CD4-positive, alpha-beta memory T cell (primary cell): ENCODE results near the gene SIPA1L3. TPM values are rescaled to one million over a fixed set of nuclear protein-coding genes. Genes with fewer than 3 reads are reported as not detected.

Experiments used
- CTCF ChIA-PET: fragments of 350-600 bp; sonication (Branson Sonifier 250); formaldehyde crosslinking; loops from one replicate; lab custom pipeline; 2021; ENCODE audit warnings: inconsistent platforms; ENCODE audit not compliant: partially characterized antibody; lab: Charles Lee
- POLR2A ChIA-PET: fragments of 350-600 bp; sonication (Branson Sonifier 250); formaldehyde crosslinking; loops from one replicate; lab custom pipeline; 2021; ENCODE audit not compliant: partially characterized antibody; lab: Charles Lee
- DNase-seq, 5 donors: peaks; one replicate each; pipeline versions ENCODE4 v3.0.0 to v3.0.0-alpha.2; 2020 to 2022; ENCODE audit warnings: mixed read lengths in 1 of 5
- H3K27ac ChIP-seq: one replicate; pipeline ENCODE4 v1.7.0; 2013; ENCODE audit warnings: low read depth, low read length
- H3K27me3 ChIP-seq: 2 replicates; pipeline ENCODE4 v1.7.0; 2013; ENCODE audit warnings: mild to moderate bottlenecking, low read length, moderate library complexity; ENCODE audit not compliant: insufficient read depth
- H3K36me3 ChIP-seq: 2 replicates; pipeline ENCODE4 v1.7.0; 2013; ENCODE audit warnings: mild to moderate bottlenecking, low read length, moderate library complexity; ENCODE audit not compliant: insufficient read depth
- H3K4me1 ChIP-seq: 2 replicates; pipeline ENCODE4 v1.7.0; 2013; ENCODE audit warnings: mild to moderate bottlenecking, low read length, moderate library complexity; ENCODE audit not compliant: insufficient read depth
- H3K4me3 ChIP-seq, 2 donors: one replicate each; pipeline ENCODE4 v1.7.0; 2013; ENCODE audit warnings: low read length in 2 of 2, mild to moderate bottlenecking in 1 of 2
- H3K9me3 ChIP-seq, 2 donors: one replicate each; pipeline ENCODE4 v1.7.0; 2013; ENCODE audit warnings: low read length in 2 of 2, control low read depth in 1 of 2; ENCODE audit not compliant: control insufficient read depth in 1 of 2
- H3K27ac Mint-ChIP-seq, 7 donors: one replicate each; pipeline ENCODE4 v1.8.0; 2020 to 2021; ENCODE audit warnings: mixed read lengths in 7 of 7, mild to moderate bottlenecking in 6 of 7, inconsistent platforms in 3 of 7, moderate library complexity in 3 of 7
- H3K27me3 Mint-ChIP-seq, 2 donors: one replicate each; pipeline ENCODE4 v1.8.0; 2020 to 2021; ENCODE audit warnings: mixed read lengths in 2 of 2
- H3K36me3 Mint-ChIP-seq, 2 donors: one replicate each; pipeline ENCODE4 v1.8.0; 2020 to 2021; ENCODE audit warnings: mixed read lengths in 2 of 2, inconsistent platforms in 1 of 2, mild to moderate bottlenecking in 1 of 2
- H3K4me1 Mint-ChIP-seq, 4 donors: one replicate each; pipeline ENCODE4 v1.8.0; 2020 to 2021; ENCODE audit warnings: mixed read lengths in 4 of 4, mild to moderate bottlenecking in 1 of 4
- H3K4me3 Mint-ChIP-seq, 8 donors: one replicate each; pipeline ENCODE4 v1.8.0; 2020 to 2021; ENCODE audit warnings: mixed read lengths in 8 of 8, mild to moderate bottlenecking in 7 of 8, moderate library complexity in 6 of 8, inconsistent platforms in 3 of 8
- H3K9me3 Mint-ChIP-seq, 8 donors: one replicate each; pipeline ENCODE4 v1.8.0; 2020 to 2021; ENCODE audit warnings: mixed read lengths in 8 of 8, mild to moderate bottlenecking in 5 of 8, inconsistent platforms in 3 of 8, moderate library complexity in 1 of 8
- intact Hi-C: fragments of 100-400 bp; cut with micrococcal nuclease; formaldehyde crosslinking; loops from one replicate; pipeline ENCODE4 v1.15.1; 2023
- polyA plus RNA-seq, 2 donors: library from polyadenylated mRNA; unstranded; fragments of 300-500 nt; fragmentation: Illumina TruSeq; gene quantifications; one replicate each; pipeline ENCODE4 v1.2.3, GENCODE V29; 2021
- total RNA-seq, 2 experiments: library from RNA; stranded (reverse); gene quantifications; one replicate each; pipeline ENCODE4 v1.2.3, GENCODE V29; 2021

The SIPA1L3 gene
- total and polyA plus RNA-seq, 4 experiments from 2014 or later = 0.39 to 35.0 (median 17.8) TPM

- Histone ChIP-seq H3K27me3 (no peaks in the 10 kb centered on the region), H3K4me1 (no peaks in the 10 kb centered on the region), H3K36me3 (no peaks in the 10 kb centered on the region), H3K27ac (no peak overlapping the region), H3K9me3 (no peaks in the 10 kb centered on the region), H3K4me3 (no peak overlapping the region)
- Mint-ChIP-seq H3K27ac (peak overlapping the region in 1 of 7 donors; percentile 57), H3K9me3 (no peaks in the 10 kb centered on the region), H3K36me3 (peaks cover 9 to 24% of the 10 kb centered on the region in 2 donors), H3K27me3 (no peaks in the 10 kb centered on the region), H3K4me3 (no peak overlapping the region), H3K4me1 (peaks cover 0 to 3% (median under 1%) of the 10 kb centered on the region in 4 donors)
- ChIA-PET CTCF (no interaction called here), POLR2A (no interaction called here)
- no peak for DNase-seq
- intact Hi-C loops = no loop called here
These were observed 123.8 kb downstream of the SIPA1L3 start for GRCh38 chr19:38030686-38031422.

- H3K27ac Mint-ChIP-seq = peak overlapping the region in 1 of 7 donors; percentile 57
- no peaks in the 10 kb centered on the region for H3K9me3 ChIP-seq
- no peaks in the 10 kb centered on the region for H3K27me3 Mint-ChIP-seq
- peaks cover 9 to 24% of the 10 kb centered on the region in 2 donors for H3K36me3 Mint-ChIP-seq
- H3K4me3 ChIP-seq = no peak overlapping the region
- H3K9me3 Mint-ChIP-seq = no peaks in the 10 kb centered on the region
- H3K27me3 ChIP-seq = no peaks in the 10 kb centered on the region
- no peak overlapping the region for H3K4me3 Mint-ChIP-seq
- ChIA-PET POLR2A (no interaction called here), CTCF (no interaction called here)
- DNase-seq = no peak
- no peaks in the 10 kb centered on the region for H3K36me3 ChIP-seq
- no peak overlapping the region for H3K27ac ChIP-seq
- H3K4me1 Mint-ChIP-seq = peaks cover 0 to 3% (median under 1%) of the 10 kb centered on the region in 4 donors
- no peaks in the 10 kb centered on the region for H3K4me1 ChIP-seq
- intact Hi-C loops = no loop called here
These were observed 124.4 kb downstream of the SIPA1L3 start for GRCh38 chr19:38031423-38031770.

- no peak for DNase-seq
- Histone ChIP-seq H3K36me3 (no peaks in the 10 kb centered on the region), H3K4me3 (no peak overlapping the region), H3K27ac (no peak overlapping the region), H3K9me3 (no peaks in the 10 kb centered on the region), H3K27me3 (no peaks in the 10 kb centered on the region), H3K4me1 (no peaks in the 10 kb centered on the region)
- Mint-ChIP-seq H3K36me3 (peaks cover 9 to 24% of the 10 kb centered on the region in 2 donors), H3K9me3 (no peaks in the 10 kb centered on the region), H3K4me1 (peaks cover 0 to 3% (median under 1%) of the 10 kb centered on the region in 4 donors), H3K27me3 (no peaks in the 10 kb centered on the region), H3K4me3 (no peak overlapping the region), H3K27ac (no peak overlapping the region)
- ChIA-PET POLR2A (no interaction called here), CTCF (no interaction called here)
- intact Hi-C loops = no loop called here
These were observed 125.1 kb downstream of the SIPA1L3 start for GRCh38 chr19:38032151-38032550.

DNA sequence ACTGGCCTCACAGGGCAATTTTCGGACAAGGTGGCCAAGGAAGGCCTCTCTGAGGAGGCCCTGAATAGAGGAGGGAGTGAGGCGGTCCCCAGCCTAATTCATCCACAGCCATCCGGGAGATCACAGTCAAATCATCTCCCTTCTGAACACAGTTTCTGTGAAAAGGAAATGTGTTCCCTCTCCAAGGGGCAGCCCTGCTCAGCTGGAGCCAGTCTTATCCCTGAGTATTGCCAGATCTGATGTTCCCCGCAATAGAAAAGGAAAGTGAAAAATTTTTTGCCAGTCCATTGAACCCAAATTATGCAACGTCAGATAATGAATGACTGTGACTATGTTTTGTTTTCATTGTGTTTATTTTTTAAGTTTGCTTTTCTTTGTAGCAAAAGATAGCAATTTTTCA, 125.9 kb downstream of the SIPA1L3 start:
- intact Hi-C loops = no loop called here
- peaks cover 0 to 4% (median 2%) of the 10 kb centered on the region in 4 donors for H3K4me1 Mint-ChIP-seq
- peaks cover 9 to 24% of the 10 kb centered on the region in 2 donors for H3K36me3 Mint-ChIP-seq
- H3K4me3 Mint-ChIP-seq = no peak overlapping the region
- no peaks in the 10 kb centered on the region for H3K36me3 ChIP-seq
- no peak overlapping the region for H3K27ac Mint-ChIP-seq
- H3K27ac ChIP-seq = no peak overlapping the region
- H3K27me3 ChIP-seq = no peaks in the 10 kb centered on the region
- H3K9me3 ChIP-seq = no peaks in the 10 kb centered on the region
- no peaks in the 10 kb centered on the region for H3K27me3 Mint-ChIP-seq
- ChIA-PET POLR2A (no interaction called here), CTCF (no interaction called here)
- no peaks in the 10 kb centered on the region for H3K9me3 Mint-ChIP-seq
- DNase-seq = no peak
- no peak overlapping the region for H3K4me3 ChIP-seq
- H3K4me1 ChIP-seq = no peaks in the 10 kb centered on the region

DNA sequence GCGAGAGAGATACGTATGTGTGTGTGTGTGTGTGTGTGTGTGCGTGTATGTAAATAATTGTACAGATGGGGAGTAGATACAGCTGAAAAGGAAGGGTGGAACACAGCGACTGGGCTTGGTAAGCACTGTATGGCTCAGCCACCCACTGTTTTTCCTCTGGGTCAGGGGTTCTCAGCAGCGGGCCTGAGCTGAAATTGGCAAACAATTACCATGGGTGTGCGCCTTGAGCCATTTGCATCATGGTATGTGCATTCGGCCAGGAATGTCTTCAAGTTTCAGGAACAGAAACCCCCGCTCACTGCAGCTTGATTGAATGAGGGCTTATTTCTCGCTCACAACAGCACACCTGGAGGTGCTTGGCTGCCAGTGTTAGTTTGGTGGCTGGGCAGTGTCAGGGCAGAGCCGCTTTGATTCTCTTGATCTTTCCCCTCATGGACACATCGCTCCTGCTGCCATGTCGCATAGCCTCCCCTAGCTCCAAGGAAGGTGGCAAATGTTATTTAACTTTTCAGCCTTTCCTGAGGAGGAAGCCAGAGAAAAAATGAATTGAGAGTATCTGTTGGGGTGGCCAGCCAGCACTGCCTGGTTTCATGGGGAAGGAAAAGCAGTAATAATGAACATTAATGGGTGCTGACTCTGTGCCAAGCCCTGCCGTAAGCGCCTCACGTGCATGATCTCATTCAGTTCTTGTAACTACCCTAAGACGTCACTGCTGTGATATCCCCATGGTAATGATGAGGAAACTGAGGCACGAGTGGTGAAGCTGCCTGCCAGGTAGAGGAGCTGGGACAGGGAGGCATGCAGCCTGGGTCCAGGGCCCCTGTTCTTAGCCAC, 126.9 kb downstream of the SIPA1L3 start:
- no peaks in the 10 kb centered on the region for H3K27me3 Mint-ChIP-seq
- Histone ChIP-seq H3K4me3 (no peak overlapping the region), H3K27me3 (no peaks in the 10 kb centered on the region), H3K36me3 (no peaks in the 10 kb centered on the region), H3K4me1 (no peaks in the 10 kb centered on the region), H3K9me3 (no peaks in the 10 kb centered on the region), H3K27ac (no peak overlapping the region)
- ChIA-PET POLR2A (no interaction called here), CTCF (no interaction called here)
- intact Hi-C loops = no loop called here
- peak overlapping the region in 1 of 7 donors; percentile 30 for H3K27ac Mint-ChIP-seq
- no peaks in the 10 kb centered on the region for H3K9me3 Mint-ChIP-seq
- peaks cover 0 to 4% (median 2%) of the 10 kb centered on the region in 4 donors for H3K4me1 Mint-ChIP-seq
- no peak for DNase-seq
- peaks cover 9 to 23% of the 10 kb centered on the region in 2 donors for H3K36me3 Mint-ChIP-seq
- no peak overlapping the region for H3K4me3 Mint-ChIP-seq

- Mint-ChIP-seq H3K9me3 (no peaks in the 10 kb centered on the region), H3K4me1 (peaks cover 0 to 4% (median 2%) of the 10 kb centered on the region in 4 donors), H3K27me3 (no peaks in the 10 kb centered on the region), H3K27ac (no peak overlapping the region), H3K36me3 (peaks cover 9 to 21% of the 10 kb centered on the region in 2 donors), H3K4me3 (no peak overlapping the region)
- Histone ChIP-seq H3K27me3 (no peaks in the 10 kb centered on the region), H3K4me3 (no peak overlapping the region), H3K36me3 (no peaks in the 10 kb centered on the region), H3K4me1 (no peaks in the 10 kb centered on the region), H3K9me3 (no peaks in the 10 kb centered on the region), H3K27ac (no peak overlapping the region)
- no peak for DNase-seq
- ChIA-PET POLR2A (no interaction called here), CTCF (no interaction called here)
- intact Hi-C loops = no loop called here
These were observed 127.5 kb downstream of the SIPA1L3 start for GRCh38 chr19:38034492-38034860.
